ENCODE measurements around the gene SPATA13. TPM values are rescaled to one million over a fixed set of nuclear protein-coding genes. Genes with fewer than 3 reads are reported as not detected.
A peak's percentile ranks its signal among the peaks of the same experiment; 100 is the strongest.

Gene SPATA13
- total and polyA plus RNA-seq, 2 donors (not counting 1 experiment from before 2014, with no cell fraction given): 11.6 to 24.6 TPM

- TF ChIP-seq EZH2 (IDR thresholded peaks at IDR 0.05; ENCODE audit: low read length, missing control alignments): no peak
- no peak for TF ChIP-seq CTCF (conservative IDR thresholded peaks at IDR 0.05 in 1 of 2, IDR thresholded peaks at IDR 0.05 in 1 of 2; ENCODE audit: low read depth in 1 of 2, low read length in 2 of 2)
- peaks cover 2% of the 10 kb centered on the region for H3K27me3 ChIP-seq (ENCODE audit: control insufficient read depth, insufficient read depth, low read length)
- no peak overlapping the region for H3K4me3 ChIP-seq (replicated peaks in 1 of 4; ENCODE audit: control extremely low read depth in 1 of 4, insufficient read depth in 1 of 4, low read depth in 3 of 4, low read length in 4 of 4)
- H3K36me3 ChIP-seq (ENCODE audit: control insufficient read depth, insufficient read depth, low read length): no peaks in the 10 kb centered on the region
- no peak overlapping the region for H3K9ac ChIP-seq (ENCODE audit: insufficient read depth, low read length)
- no peak overlapping the region for H3K4me2 ChIP-seq (ENCODE audit: extremely low read depth, insufficient read depth, low read length)
- H3K27ac ChIP-seq (ENCODE audit: insufficient read depth, low read length): no peak overlapping the region
- peak in 1 of 2 donors; percentile 28 for DNase-seq (ENCODE audit: low read depth in 2 of 2)
- no peaks in the 10 kb centered on the region for H3K9me3 ChIP-seq (ENCODE audit: control insufficient read depth, insufficient read depth, low read depth, low read length)
- H3K4me1 ChIP-seq (ENCODE audit: control insufficient read depth, extremely low read depth, insufficient read depth, low read length): no peaks in the 10 kb centered on the region
- H3K79me2 ChIP-seq (ENCODE audit: control insufficient read depth, insufficient read depth, low read length): no peaks in the 10 kb centered on the region
- no peak overlapping the region for H2AFZ ChIP-seq (ENCODE audit: low read length)
- no peaks in the 10 kb centered on the region for H4K20me1 ChIP-seq (ENCODE audit: control insufficient read depth, extremely low read depth, insufficient read depth, low read length)
These were observed 30.4 kb upstream of the SPATA13 start for GRCh38 chr13:24129914-24130774.

- no peaks in the 10 kb centered on the region for H3K4me1 ChIP-seq (ENCODE audit: control insufficient read depth, extremely low read depth, insufficient read depth, low read length)
- H2AFZ ChIP-seq (ENCODE audit: low read length): no peak overlapping the region
- no peak for DNase-seq (ENCODE audit: low read depth in 2 of 2)
- no peak overlapping the region for H3K9ac ChIP-seq (ENCODE audit: insufficient read depth, low read length)
- no peak overlapping the region for H3K4me3 ChIP-seq (replicated peaks in 1 of 4; ENCODE audit: control extremely low read depth in 1 of 4, insufficient read depth in 1 of 4, low read depth in 3 of 4, low read length in 4 of 4)
- H3K79me2 ChIP-seq (ENCODE audit: control insufficient read depth, insufficient read depth, low read length): no peaks in the 10 kb centered on the region
- no peak overlapping the region for H3K27ac ChIP-seq (ENCODE audit: insufficient read depth, low read length)
- no peak overlapping the region for H3K4me2 ChIP-seq (ENCODE audit: extremely low read depth, insufficient read depth, low read length)
- H3K9me3 ChIP-seq (ENCODE audit: control insufficient read depth, insufficient read depth, low read depth, low read length): no peaks in the 10 kb centered on the region
- H3K27me3 ChIP-seq (ENCODE audit: control insufficient read depth, insufficient read depth, low read length): no peaks in the 10 kb centered on the region
- H4K20me1 ChIP-seq (ENCODE audit: control insufficient read depth, extremely low read depth, insufficient read depth, low read length): no peaks in the 10 kb centered on the region
- TF ChIP-seq CTCF (conservative IDR thresholded peaks at IDR 0.05 in 1 of 2, IDR thresholded peaks at IDR 0.05 in 1 of 2; ENCODE audit: low read depth in 1 of 2, low read length in 2 of 2) (no peak), EZH2 (IDR thresholded peaks at IDR 0.05; ENCODE audit: low read length, missing control alignments) (no peak)
- no peaks in the 10 kb centered on the region for H3K36me3 ChIP-seq (ENCODE audit: control insufficient read depth, insufficient read depth, low read length)
These were observed 28.8 kb upstream of the SPATA13 start for GRCh38 chr13:24131749-24132148.

- H3K4me3 ChIP-seq (replicated peaks in 1 of 4; ENCODE audit: control extremely low read depth in 1 of 4, insufficient read depth in 1 of 4, low read depth in 3 of 4, low read length in 4 of 4): no peak overlapping the region
- no peaks in the 10 kb centered on the region for H3K4me1 ChIP-seq (ENCODE audit: control insufficient read depth, extremely low read depth, insufficient read depth, low read length)
- H4K20me1 ChIP-seq (ENCODE audit: control insufficient read depth, extremely low read depth, insufficient read depth, low read length): no peaks in the 10 kb centered on the region
- no peak for DNase-seq (ENCODE audit: low read depth in 2 of 2)
- no peaks in the 10 kb centered on the region for H3K79me2 ChIP-seq (ENCODE audit: control insufficient read depth, insufficient read depth, low read length)
- H3K36me3 ChIP-seq (ENCODE audit: control insufficient read depth, insufficient read depth, low read length): no peaks in the 10 kb centered on the region
- no peak overlapping the region for H3K9ac ChIP-seq (ENCODE audit: insufficient read depth, low read length)
- no peak overlapping the region for H2AFZ ChIP-seq (ENCODE audit: low read length)
- no peaks in the 10 kb centered on the region for H3K9me3 ChIP-seq (ENCODE audit: control insufficient read depth, insufficient read depth, low read depth, low read length)
- no peak overlapping the region for H3K4me2 ChIP-seq (ENCODE audit: extremely low read depth, insufficient read depth, low read length)
- TF ChIP-seq CTCF (conservative IDR thresholded peaks at IDR 0.05 in 1 of 2, IDR thresholded peaks at IDR 0.05 in 1 of 2; ENCODE audit: low read depth in 1 of 2, low read length in 2 of 2) (no peak), EZH2 (IDR thresholded peaks at IDR 0.05; ENCODE audit: low read length, missing control alignments) (no peak)
- H3K27me3 ChIP-seq (ENCODE audit: control insufficient read depth, insufficient read depth, low read length): no peaks in the 10 kb centered on the region
- no peak overlapping the region for H3K27ac ChIP-seq (ENCODE audit: insufficient read depth, low read length)
These were observed 27.3 kb upstream of the SPATA13 start for GRCh38 chr13:24133021-24133795.

Data from fibroblast of lung (primary cell).